Lung (tissue), 12 donors: ENCODE measurements around the gene PLCD4. TPM values are rescaled to one million over a fixed set of nuclear protein-coding genes. Genes with fewer than 3 reads are reported as not detected.
A peak's percentile ranks its signal among the peaks of the same experiment; 100 is the strongest.

Experiments used
- ATAC-seq: fragments of 200-7000 bp; cut with Tn5 transposase; one replicate; pipeline ENCODE4 v1.9.1; 2020; ENCODE audit warnings: moderate number of reproducible peaks; ENCODE audit not compliant: insufficient read depth, low FRiP score
- DNase-seq, 3 donors: peaks; one replicate each; pipeline ENCODE4 v3.0.0-alpha.2; 2013 to 2017
- H3K27ac ChIP-seq, 2 donors: one replicate each; pipeline ENCODE4 v1.5.1; 2013; ENCODE audit warnings: mild to moderate bottlenecking in 2 of 2, moderate library complexity in 2 of 2, control low read depth in 1 of 2, inconsistent platforms in 1 of 2, low read depth in 1 of 2, low read length in 1 of 2
- H3K27me3 ChIP-seq, 3 donors: one replicate each; pipeline ENCODE4 v1.5.1; 2013; ENCODE audit warnings: low read length in 2 of 3; ENCODE audit not compliant: control insufficient read depth in 3 of 3, insufficient read depth in 3 of 3
- H3K36me3 ChIP-seq, 4 donors: one replicate each; pipeline ENCODE4 v1.5.1; 2013; ENCODE audit warnings: low read length in 4 of 4, mild to moderate bottlenecking in 1 of 4, moderate library complexity in 1 of 4; ENCODE audit not compliant: control insufficient read depth in 4 of 4, insufficient read depth in 4 of 4
- H3K4me1 ChIP-seq, 5 donors: one replicate each; pipeline ENCODE4 v1.5.1; 2013; ENCODE audit warnings: low read length in 5 of 5, mild to moderate bottlenecking in 2 of 5, moderate library complexity in 1 of 5; ENCODE audit not compliant: control insufficient read depth in 5 of 5, insufficient read depth in 5 of 5
- H3K4me3 ChIP-seq: one replicate; pipeline ENCODE4 v1.5.1; 2013; ENCODE audit warnings: mild to moderate bottlenecking, control low read depth, moderate library complexity
- H3K9ac ChIP-seq, 2 donors: one replicate each; pipeline ENCODE4 v1.5.1; 2013; ENCODE audit warnings: low read length in 2 of 2, control low read depth in 1 of 2; ENCODE audit not compliant: insufficient read depth in 1 of 2
- H3K9me3 ChIP-seq, 4 donors: one replicate each; pipeline ENCODE4 v1.5.1; 2013; ENCODE audit warnings: low read length in 3 of 4, mild to moderate bottlenecking in 1 of 4, moderate library complexity in 1 of 4; ENCODE audit not compliant: control insufficient read depth in 4 of 4, insufficient read depth in 3 of 4
- WGBS, 2 donors: extraction: QIAGEN DNeasy Blood & Tissue Kit; methylation state at CpG; one replicate each; pipeline ENCODE4 v1.1.7; 2013; 5-methylcytosine and 5-hydroxymethylcytosine counted together
- polyA plus RNA-seq, 2 donors: library from polyadenylated mRNA; stranded (reverse); fragments of 200-250 nt; gene quantifications; one replicate each; pipeline ENCODE4 v1.2.1, GENCODE V29; 2013
- total RNA-seq, 2 donors: library from RNA; depleted of rRNA in 1 of 2; stranded (reverse); fragments of >200 nt in 1 of 2; gene quantifications; one replicate each; pipeline ENCODE4 v1.2.1, GENCODE V29; 2014 to 2021
- TF ChIP-seq, protein P1 (sequence below): IDR thresholded peaks from 2 replicates; pipeline ENCODE4 v1.5.1; 2012; ENCODE audit warnings: mild to moderate bottlenecking; ENCODE audit errors: control extremely low read depth, extremely low read depth
- donor health status: control.
- donor health status: control.
- donor health status: Bipolar disorder and iron deficiency.
- donor health status: healthy.
- donor health status: DM: yes; HTN: yes; CAD: no.

The PLCD4 gene
- total and polyA plus RNA-seq, 4 donors, result 0.07 to 4.7 (median 0.80) TPM

DNA sequence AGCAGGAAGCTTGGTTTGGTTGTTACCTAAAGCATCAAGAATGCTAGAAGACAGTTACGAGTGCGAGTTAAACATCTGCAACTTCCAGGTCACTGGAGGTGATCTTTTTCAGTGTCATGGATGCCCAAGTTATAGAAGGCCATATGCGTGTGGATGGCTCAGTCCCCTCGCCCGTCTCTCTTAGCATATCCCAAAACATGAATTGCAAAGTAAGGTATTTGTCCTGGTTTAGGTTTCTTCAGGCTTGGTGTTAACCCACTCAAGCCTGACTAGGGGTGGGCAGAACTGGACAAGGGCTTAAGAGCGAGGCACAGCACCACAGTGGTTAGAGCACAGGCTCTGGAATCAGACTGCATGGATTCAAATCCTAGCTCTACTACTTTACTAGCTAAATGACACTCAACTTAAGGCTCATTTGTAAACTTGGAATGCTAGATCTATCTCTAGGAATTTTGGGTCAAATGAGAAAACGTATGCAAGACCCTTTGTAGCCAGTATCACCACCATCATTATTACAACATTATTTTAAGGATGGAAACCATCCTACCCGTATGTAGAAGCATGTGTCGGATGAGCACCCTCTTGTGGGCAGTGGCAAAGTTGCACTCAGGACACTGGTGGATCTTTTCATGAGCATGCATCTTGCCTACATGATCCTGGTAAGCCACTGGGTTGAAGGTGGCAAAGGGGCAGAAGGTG lies 40.5 kb downstream of the PLCD4 start:
- ATAC-seq, result peak; percentile 81
- no peak overlapping the region for H3K9ac ChIP-seq
- no peaks in the 10 kb centered on the region for H3K4me1 ChIP-seq
- TF ChIP-seq, protein P1, sequence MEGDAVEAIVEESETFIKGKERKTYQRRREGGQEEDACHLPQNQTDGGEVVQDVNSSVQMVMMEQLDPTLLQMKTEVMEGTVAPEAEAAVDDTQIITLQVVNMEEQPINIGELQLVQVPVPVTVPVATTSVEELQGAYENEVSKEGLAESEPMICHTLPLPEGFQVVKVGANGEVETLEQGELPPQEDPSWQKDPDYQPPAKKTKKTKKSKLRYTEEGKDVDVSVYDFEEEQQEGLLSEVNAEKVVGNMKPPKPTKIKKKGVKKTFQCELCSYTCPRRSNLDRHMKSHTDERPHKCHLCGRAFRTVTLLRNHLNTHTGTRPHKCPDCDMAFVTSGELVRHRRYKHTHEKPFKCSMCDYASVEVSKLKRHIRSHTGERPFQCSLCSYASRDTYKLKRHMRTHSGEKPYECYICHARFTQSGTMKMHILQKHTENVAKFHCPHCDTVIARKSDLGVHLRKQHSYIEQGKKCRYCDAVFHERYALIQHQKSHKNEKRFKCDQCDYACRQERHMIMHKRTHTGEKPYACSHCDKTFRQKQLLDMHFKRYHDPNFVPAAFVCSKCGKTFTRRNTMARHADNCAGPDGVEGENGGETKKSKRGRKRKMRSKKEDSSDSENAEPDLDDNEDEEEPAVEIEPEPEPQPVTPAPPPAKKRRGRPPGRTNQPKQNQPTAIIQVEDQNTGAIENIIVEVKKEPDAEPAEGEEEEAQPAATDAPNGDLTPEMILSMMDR, result peak; percentile 38
- peaks cover 23 to 66% (median 43%) of the 10 kb centered on the region in 4 donors for H3K36me3 ChIP-seq
- H3K4me3 ChIP-seq, result no peak overlapping the region
- H3K9me3 ChIP-seq, result no peaks in the 10 kb centered on the region
- H3K27ac ChIP-seq, result no peak overlapping the region
- H3K27me3 ChIP-seq, result no peaks in the 10 kb centered on the region
- WGBS, 2 donors, result 73 to 74% methylated on average over 9 of the region's 9 CpGs
- peak; percentile 52 to 64 (median 58) for DNase-seq

DNA sequence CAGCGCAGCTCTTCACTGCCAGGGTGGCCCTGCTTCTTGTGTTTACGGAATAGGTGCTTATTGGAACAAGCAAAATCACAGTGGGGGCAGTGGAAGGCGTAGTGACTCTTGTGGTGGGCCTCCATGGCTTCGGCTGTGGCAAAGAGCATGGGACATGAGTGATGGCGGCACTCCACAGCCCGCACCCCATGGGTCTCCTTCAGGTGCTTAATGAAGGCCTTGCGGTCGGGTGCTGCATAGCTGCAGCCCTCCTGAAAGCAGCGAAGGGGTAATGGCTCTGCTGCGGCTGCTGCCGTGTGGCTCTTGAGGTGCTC lies 41.0 kb downstream of the PLCD4 start:
- WGBS, 2 donors, result 94% methylated on average over 11 of the region's 11 CpGs
- no peak for ATAC-seq
- H3K4me3 ChIP-seq, result no peak overlapping the region
- no peaks in the 10 kb centered on the region for H3K4me1 ChIP-seq
- DNase-seq, result no peak
- TF ChIP-seq, protein P1, result no peak
- H3K27ac ChIP-seq, result no peak overlapping the region
- peaks cover 21 to 61% (median 43%) of the 10 kb centered on the region in 4 donors for H3K36me3 ChIP-seq
- no peaks in the 10 kb centered on the region for H3K27me3 ChIP-seq
- no peak overlapping the region for H3K9ac ChIP-seq
- no peaks in the 10 kb centered on the region for H3K9me3 ChIP-seq

DNA sequence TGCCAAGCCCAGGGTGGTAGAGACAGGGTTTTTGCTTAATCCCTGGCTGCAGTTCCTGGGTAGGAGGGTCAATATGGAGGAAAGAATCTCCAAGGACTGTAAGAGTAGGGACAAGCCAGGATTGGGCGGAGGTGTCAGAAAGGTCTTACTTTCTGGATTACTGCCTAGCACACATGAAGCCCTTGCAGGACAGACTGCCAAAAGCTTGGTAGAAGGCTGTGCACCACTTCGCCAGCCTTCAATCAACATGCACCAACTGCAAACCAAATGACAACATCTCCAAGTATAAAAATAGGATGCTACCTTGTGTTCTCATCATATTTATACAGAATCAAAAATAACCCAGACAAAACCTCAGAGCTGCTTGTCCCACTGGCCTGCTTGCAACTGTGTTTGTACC lies 48.1 kb downstream of the PLCD4 start:
- Histone ChIP-seq H3K9me3 (peaks cover 0 to 2% (median 0%) of the 10 kb centered on the region in 4 donors), H3K4me3 (no peak overlapping the region), H3K9ac (no peak overlapping the region), H3K27me3 (no peaks in the 10 kb centered on the region), H3K36me3 (peaks cover 10 to 28% (median 13%) of the 10 kb centered on the region in 4 donors), H3K27ac (no peak overlapping the region), H3K4me1 (peaks cover 0 to 17% (median 5%) of the 10 kb centered on the region in 5 donors)
- TF ChIP-seq, protein P1, result no peak
- no peak for DNase-seq
- ATAC-seq, result no peak
- WGBS, 2 donors, result 100% methylated on average over 2 of the region's 2 CpGs
